MCF 10A (cell line): ENCODE results near the gene EFEMP1. TPM values are rescaled to one million over a fixed set of nuclear protein-coding genes. Genes with fewer than 3 reads are reported as not detected.

Experiments used
- BruUV-seq: library from RNA; stranded (reverse); fragments of 400-500 nt; replicated peaks from 2 replicates; lab custom pipeline; 2021; lab: Mats Ljungman, UMichigan
- CTCF ChIA-PET: fragments of 300-600 bp; sonication (Branson Sonifier 250); formaldehyde crosslinking; extraction: SDS; loops from one replicate; lab custom pipeline; 2021; ENCODE audit warnings: antibody characterized with exemption, inconsistent platforms; lab: Yijun Ruan, JAX
- POLR2A ChIA-PET: fragments of 300-600, 350-650 bp; sonication (Branson Sonifier 250); formaldehyde crosslinking; extraction: SDS; loops from one replicate; lab custom pipeline; 2020; ENCODE audit warnings: antibody characterized with exemption, inconsistent platforms; lab: Yijun Ruan, JAX
- DNase-seq: peaks from one replicate; pipeline ENCODE4 v3.0.0-alpha.2; 2018; ENCODE audit not compliant: unreplicated experiment
- H3K27ac Mint-ChIP-seq: one replicate; pipeline ENCODE4 v1.8.0; 2022; ENCODE audit warnings: mild to moderate bottlenecking, low read depth, mixed read lengths; ENCODE audit not compliant: unreplicated experiment
- H3K27me3 Mint-ChIP-seq: one replicate; pipeline ENCODE4 v1.8.0; 2022; ENCODE audit warnings: mixed read lengths; ENCODE audit not compliant: insufficient read depth, unreplicated experiment
- H3K36me3 Mint-ChIP-seq: one replicate; pipeline ENCODE4 v1.8.0; 2022; ENCODE audit warnings: mild to moderate bottlenecking, moderate library complexity, mixed read lengths; ENCODE audit not compliant: insufficient read depth, unreplicated experiment
- H3K4me1 Mint-ChIP-seq: one replicate; pipeline ENCODE4 v1.8.0; 2022; ENCODE audit warnings: mixed read lengths; ENCODE audit not compliant: insufficient read depth, unreplicated experiment
- H3K4me3 Mint-ChIP-seq: one replicate; pipeline ENCODE4 v1.8.0; 2022; ENCODE audit warnings: mild to moderate bottlenecking, moderate library complexity, mixed read lengths; ENCODE audit not compliant: unreplicated experiment
- H3K9me3 Mint-ChIP-seq: one replicate; pipeline ENCODE4 v1.8.0; 2022; ENCODE audit warnings: mixed read lengths; ENCODE audit not compliant: unreplicated experiment
- CTCF ChIP-seq: fragments of 200-600 bp; IDR thresholded peaks from one replicate; pipeline ENCODE4 v1.8.0; 2022; ENCODE audit warnings: antibody characterized with exemption, mild to moderate bottlenecking; ENCODE audit not compliant: unreplicated experiment
- intact Hi-C: fragments of 100-400 bp; cut with micrococcal nuclease; formaldehyde crosslinking; loops from 2 replicates; pipeline ENCODE4 v1.14.1; 2022
- total RNA-seq: library from RNA; stranded (reverse); gene quantifications from 2 replicates; pipeline ENCODE4 v1.2.3, GENCODE V29; 2022

EFEMP1 gene
- total RNA-seq, 1 experiment from 2014 or later = 163 TPM

- no peaks in the 10 kb centered on the region for H3K9me3 Mint-ChIP-seq
- ChIA-PET POLR2A (interaction anchor here (0.9 to 3.2 kb wide), 3 partner anchors 9 to 87 kb away, joined by 3 to 12 read pairs (median 6); no protein-coding TSS in a partner anchor), CTCF (interaction anchor here (0.6 to 2.1 kb wide), 7 partner anchors 10 to 104 kb away, joined by 3 to 5 read pairs (median 3); no protein-coding TSS in a partner anchor)
- no peak for DNase-seq
- intact Hi-C loops = no loop called here
- H3K36me3 Mint-ChIP-seq = peaks cover 54% of the 10 kb centered on the region
- no peaks in the 10 kb centered on the region for H3K27me3 Mint-ChIP-seq
- no peak overlapping the region for H3K4me3 Mint-ChIP-seq
- peaks cover 9% of the 10 kb centered on the region for H3K4me1 Mint-ChIP-seq
- TF ChIP-seq CTCF = no peak
- no peak overlapping the region for H3K27ac Mint-ChIP-seq
- no TSS peak for BruUV-seq
Observed at GRCh38 chr2:55875434-55876135, 48.0 kb downstream of the EFEMP1 start.

GRCh38 chr2:55874338-55874737, 49.2 kb downstream of the EFEMP1 start:
- DNase-seq = no peak
- Mint-ChIP-seq H3K9me3 (no peaks in the 10 kb centered on the region), H3K27me3 (no peaks in the 10 kb centered on the region), H3K4me3 (no peak overlapping the region), H3K36me3 (peaks cover 57% of the 10 kb centered on the region), H3K4me1 (peaks cover 6% of the 10 kb centered on the region), H3K27ac (no peak overlapping the region)
- CTCF ChIA-PET = interaction anchor here (0.8 to 1.3 kb wide), 4 partner anchors 11 to 256 kb away, joined by 3 read pairs; partner anchors contain the start of gene EFEMP1
- POLR2A ChIA-PET = interaction anchor here (1.3 to 3.2 kb wide), 4 partner anchors 11 to 98 kb away, joined by 3 to 12 read pairs (median 10); no protein-coding TSS in a partner anchor
- TF ChIP-seq CTCF = no peak
- BruUV-seq = no TSS peak
- intact Hi-C loops = no loop called here

- H3K27ac Mint-ChIP-seq = peak overlapping the region; percentile 1
- DNase-seq = no peak
- H3K9me3 Mint-ChIP-seq = no peaks in the 10 kb centered on the region
- ChIA-PET CTCF (no interaction called here), POLR2A (interaction anchor here (0.6 kb wide), 1 partner anchor 9 kb away, joined by 3 read pairs; no protein-coding TSS in a partner anchor)
- H3K4me1 Mint-ChIP-seq = peaks cover 6% of the 10 kb centered on the region
- no peak overlapping the region for H3K4me3 Mint-ChIP-seq
- H3K36me3 Mint-ChIP-seq = peaks cover 65% of the 10 kb centered on the region
- no TSS peak for BruUV-seq
- H3K27me3 Mint-ChIP-seq = no peaks in the 10 kb centered on the region
- TF ChIP-seq CTCF = no peak
- intact Hi-C loops = no loop called here
Observed at GRCh38 chr2:55871637-55872036, 51.9 kb downstream of the EFEMP1 start.

GRCh38 chr2:55869637-55870325, 53.8 kb downstream of the EFEMP1 start:
- Mint-ChIP-seq H3K4me3 (no peak overlapping the region), H3K27ac (peak overlapping the region; percentile 9), H3K36me3 (peaks cover 54% of the 10 kb centered on the region), H3K27me3 (no peaks in the 10 kb centered on the region), H3K9me3 (no peaks in the 10 kb centered on the region), H3K4me1 (peaks cover 6% of the 10 kb centered on the region)
- intact Hi-C loops = loop anchor here (10.0 kb wide), 1 partner anchor 155 kb away; no protein-coding TSS in a partner anchor
- CTCF ChIA-PET = interaction anchor here (0.9 kb wide), 1 partner anchor 33 kb away, joined by 3 read pairs; no protein-coding TSS in a partner anchor
- TF ChIP-seq CTCF = no peak
- POLR2A ChIA-PET = interaction anchor here (0.7 kb wide), 1 partner anchor 22 kb away, joined by 3 read pairs; no protein-coding TSS in a partner anchor
- no TSS peak for BruUV-seq
- peak; percentile 6 for DNase-seq
